Peyer's patch (tissue), 4 donors: ENCODE results near the gene GLMP.

Experiments
- CTCF ChIP-seq, 6 experiments: fragments of 450-650 bp in 4 of 6; fragments of 200-600 bp in 2 of 6; sonication (generic) in 1 of 6; IDR thresholded peaks; one replicate each; pipeline ENCODE4 v1.5.1; 2017 to 2019; ENCODE audit warnings: antibody characterized with exemption in 6 of 6, mild to moderate bottlenecking in 3 of 6, moderate library complexity in 1 of 6
- POLR2A ChIP-seq, 2 donors: fragments of 450-650 bp; IDR thresholded peaks; one replicate each; pipeline ENCODE4 v1.5.1; 2017; ENCODE audit warnings: antibody characterized with exemption in 2 of 2, mild to moderate bottlenecking in 2 of 2, moderate library complexity in 2 of 2

GRCh38 chr1:156305215-156305614 lies 9.7 kb upstream of the GLMP start:
- TF ChIP-seq POLR2A (IDR thresholded peaks at IDR 0.05): no peak
- TF ChIP-seq CTCF (IDR thresholded peaks at IDR 0.05): no peak
